Panc1 (cell line): ENCODE data around the gene FAM78A.

Experiments
- CTCF ChIP-seq: fragments of 450-650 bp; IDR thresholded peaks from 2 replicates; pipeline ENCODE4 v1.5.1; 2017; ENCODE audit warnings: mild to moderate bottlenecking
- POLR2AphosphoS5 ChIP-seq: IDR thresholded peaks from 2 replicates; pipeline ENCODE4 v1.6.1; 2012; ENCODE audit warnings: mild to moderate bottlenecking, low read depth, low read length, moderate library complexity
- TCF7L2 ChIP-seq: IDR thresholded peaks from 2 replicates; pipeline ENCODE4 v1.6.1; 2011; ENCODE audit warnings: mild to moderate bottlenecking, low read depth, low read length, inconsistent platforms

- TF ChIP-seq CTCF, result no peak
- TF ChIP-seq TCF7L2, result no peak
- TF ChIP-seq POLR2AphosphoS5, result no peak
Observed at GRCh38 chr9:131259432-131259898, 16.8 kb downstream of the FAM78A start.
